NCI-H187 (cell line): ENCODE measurements around the gene PPP1R18.
"Not testable (repeated sequence)": the region's sequence is repeated elsewhere in the genome, so short reads cannot be mapped to it uniquely, and the experiment has no call there.

Experiments
- DNase-seq, 2 experiments: peaks; one replicate each; lab custom pipeline; 2025; lab: John Stamatoyannopoulos, UW

Gene PPP1R18, protein sequence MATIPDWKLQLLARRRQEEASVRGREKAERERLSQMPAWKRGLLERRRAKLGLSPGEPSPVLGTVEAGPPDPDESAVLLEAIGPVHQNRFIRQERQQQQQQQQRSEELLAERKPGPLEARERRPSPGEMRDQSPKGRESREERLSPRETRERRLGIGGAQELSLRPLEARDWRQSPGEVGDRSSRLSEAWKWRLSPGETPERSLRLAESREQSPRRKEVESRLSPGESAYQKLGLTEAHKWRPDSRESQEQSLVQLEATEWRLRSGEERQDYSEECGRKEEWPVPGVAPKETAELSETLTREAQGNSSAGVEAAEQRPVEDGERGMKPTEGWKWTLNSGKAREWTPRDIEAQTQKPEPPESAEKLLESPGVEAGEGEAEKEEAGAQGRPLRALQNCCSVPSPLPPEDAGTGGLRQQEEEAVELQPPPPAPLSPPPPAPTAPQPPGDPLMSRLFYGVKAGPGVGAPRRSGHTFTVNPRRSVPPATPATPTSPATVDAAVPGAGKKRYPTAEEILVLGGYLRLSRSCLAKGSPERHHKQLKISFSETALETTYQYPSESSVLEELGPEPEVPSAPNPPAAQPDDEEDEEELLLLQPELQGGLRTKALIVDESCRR

DNA sequence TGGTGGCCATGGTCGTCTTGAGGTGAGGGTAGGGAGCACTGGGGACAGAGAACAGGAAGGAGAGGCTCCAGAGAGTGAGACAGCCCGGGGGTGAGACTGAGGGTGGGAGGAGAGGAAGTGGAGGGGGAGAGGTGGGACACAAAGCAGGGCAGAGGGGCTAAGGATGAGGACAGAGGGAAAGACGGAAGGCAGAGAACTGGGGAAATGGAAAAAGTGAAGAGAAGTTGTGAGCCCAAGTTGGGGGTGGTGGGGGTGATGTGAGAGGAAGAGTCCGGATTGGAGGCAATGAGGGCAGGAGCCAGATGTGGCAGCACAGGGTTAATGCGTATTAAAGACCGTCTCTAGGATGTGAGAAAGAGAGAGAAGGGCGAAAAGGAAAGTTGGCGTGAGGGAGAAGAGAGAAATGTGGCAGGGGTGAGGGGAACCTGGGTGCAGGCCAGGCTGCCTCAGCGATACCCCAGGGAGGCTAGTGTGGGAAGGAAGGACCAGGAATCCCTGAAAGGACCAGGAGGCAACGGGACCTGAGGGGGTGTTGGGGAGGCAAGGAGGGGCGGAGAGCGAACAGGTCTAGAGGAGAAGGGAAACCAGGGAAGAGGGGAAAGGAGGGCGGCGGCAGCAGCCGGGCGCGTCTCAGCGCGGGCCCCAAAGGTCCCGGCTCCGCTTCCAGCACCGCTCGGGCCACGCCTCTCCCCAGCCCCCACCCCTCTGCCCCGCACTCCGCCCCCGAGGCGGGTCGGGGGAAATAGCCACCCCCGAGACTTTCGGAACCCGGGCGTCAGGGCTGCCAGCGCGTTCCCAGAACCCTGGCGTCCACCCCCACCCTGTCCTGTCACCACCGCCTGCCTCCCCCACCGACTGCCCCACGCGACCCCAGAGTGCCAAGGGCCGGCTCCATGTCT, at the start of gene PPP1R18:
Gene PPP1R18, minus strand, starts transcription at position 637 of the 899 bp plus-strand sequence. Its CDS starts 627 bp downstream, at position 10.
- DNase-seq: peak in 1 of 2 experiments; percentile 23

GRCh38 chr6:30735668-30736314, 49.3 kb upstream of the PPP1R18 start:
- DNase-seq: no peak

DNA sequence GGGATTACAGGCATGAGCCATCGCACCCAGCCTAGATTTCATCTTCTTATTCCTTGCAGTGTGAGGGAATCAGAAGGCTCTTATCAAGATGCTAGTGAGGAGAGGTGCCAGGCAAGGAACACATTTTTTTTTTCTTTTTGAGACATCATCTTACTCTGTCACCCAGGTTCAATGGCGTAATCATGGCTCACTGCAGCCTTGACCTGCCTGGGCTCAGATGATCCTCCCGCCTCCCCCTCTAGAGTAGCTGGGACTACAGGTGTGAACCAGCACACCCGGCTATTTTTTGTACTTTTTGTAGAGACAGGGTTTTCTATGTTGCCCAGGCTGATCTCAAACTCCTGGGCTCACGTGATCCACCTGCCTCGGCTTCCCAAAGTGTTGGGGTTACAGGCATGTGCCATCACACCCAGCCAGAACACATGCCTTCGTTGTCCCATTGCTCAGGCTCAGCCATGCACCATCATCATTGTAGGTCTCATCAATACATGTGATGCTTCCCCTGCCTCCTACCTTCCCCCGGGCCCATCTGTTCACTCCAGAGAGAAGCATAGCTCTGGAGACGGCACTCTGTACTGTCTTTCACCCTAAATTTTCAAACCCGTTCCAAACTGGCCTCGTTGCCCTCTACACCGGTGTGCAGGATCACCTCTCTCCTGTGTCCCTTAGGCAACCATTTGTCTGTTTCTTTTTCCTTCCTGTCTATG, 45.9 kb upstream of the PPP1R18 start:
- no peak for DNase-seq

- peak; percentile 66 to 72 for DNase-seq
Measured at GRCh38 chr6:30730601-30731435, 44.4 kb upstream of the PPP1R18 start.

DNA sequence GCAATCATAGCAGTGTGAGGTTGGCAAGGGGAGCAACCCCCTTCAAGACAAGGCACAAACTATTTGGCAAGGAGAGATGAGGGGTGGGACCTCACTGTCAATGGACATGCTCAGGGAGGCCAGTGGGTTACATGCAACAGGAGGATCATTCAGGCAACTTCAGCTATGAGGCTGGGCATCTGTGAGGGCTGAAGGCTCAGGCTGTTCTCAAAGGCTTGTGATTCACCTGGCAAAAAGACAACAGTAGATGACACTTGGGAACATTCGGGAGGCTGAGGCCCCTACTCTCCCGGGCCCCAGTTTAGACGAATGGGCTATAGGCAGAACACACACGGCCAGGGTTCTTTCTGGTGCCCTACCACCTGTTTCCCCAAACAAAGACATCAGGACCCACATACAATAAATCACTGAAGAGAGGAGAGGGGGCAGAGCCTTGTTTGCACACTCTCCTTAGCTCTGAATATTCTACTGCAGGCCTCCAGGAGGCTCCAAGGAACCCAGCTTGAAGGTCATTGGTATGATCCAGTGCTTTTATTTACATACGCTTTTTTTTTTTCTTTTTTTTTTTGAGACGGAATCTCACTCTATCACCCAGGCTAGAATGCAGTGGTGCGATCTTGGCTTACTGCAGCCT, 41.6 kb upstream of the PPP1R18 start:
- no peak for DNase-seq

DNA sequence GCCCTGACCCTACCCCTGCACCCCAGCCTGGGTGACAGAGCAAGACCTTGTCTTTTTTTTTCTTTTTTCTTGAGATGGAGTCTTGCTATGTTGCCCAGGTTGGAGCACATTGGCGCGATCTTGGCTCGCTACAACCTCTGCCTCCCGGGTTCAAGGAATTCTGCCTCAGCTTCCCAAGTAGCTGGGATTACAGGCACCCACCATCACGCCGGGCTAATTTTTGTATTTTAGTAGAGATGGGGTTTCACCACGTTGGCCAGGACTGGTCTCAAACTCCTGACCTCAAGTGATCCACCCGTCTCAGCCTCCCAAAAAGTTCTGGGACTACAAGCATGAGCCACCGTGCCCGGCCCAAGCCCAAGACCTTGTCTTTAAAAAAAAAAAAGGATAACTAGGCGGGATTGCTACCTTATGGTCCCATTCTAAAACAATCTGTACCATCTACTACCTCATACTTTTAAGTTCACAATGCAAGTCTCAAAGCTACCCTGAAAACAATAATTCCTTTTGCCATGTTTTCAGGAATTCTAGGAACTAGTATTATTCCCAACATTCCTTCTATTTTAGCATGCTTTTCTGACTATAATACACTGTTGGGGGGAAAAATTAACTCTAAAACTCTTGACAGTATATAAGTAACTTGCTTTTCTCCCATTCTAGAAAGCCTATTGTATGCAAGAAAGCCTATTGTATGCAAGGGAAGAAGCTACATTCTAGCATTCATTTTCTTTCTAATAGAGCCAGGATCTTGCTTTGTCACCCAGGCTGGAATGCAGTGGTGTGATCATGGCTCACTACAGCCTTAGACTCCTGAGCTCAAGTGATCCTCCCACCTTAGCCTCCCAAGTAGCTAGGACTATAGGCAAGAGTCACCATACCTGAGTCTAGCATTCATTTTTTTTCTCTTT, 40.3 kb upstream of the PPP1R18 start:
- no peak for DNase-seq

- DNase-seq: no peak
Measured at GRCh38 chr6:30725713-30726505, 39.5 kb upstream of the PPP1R18 start.

DNA sequence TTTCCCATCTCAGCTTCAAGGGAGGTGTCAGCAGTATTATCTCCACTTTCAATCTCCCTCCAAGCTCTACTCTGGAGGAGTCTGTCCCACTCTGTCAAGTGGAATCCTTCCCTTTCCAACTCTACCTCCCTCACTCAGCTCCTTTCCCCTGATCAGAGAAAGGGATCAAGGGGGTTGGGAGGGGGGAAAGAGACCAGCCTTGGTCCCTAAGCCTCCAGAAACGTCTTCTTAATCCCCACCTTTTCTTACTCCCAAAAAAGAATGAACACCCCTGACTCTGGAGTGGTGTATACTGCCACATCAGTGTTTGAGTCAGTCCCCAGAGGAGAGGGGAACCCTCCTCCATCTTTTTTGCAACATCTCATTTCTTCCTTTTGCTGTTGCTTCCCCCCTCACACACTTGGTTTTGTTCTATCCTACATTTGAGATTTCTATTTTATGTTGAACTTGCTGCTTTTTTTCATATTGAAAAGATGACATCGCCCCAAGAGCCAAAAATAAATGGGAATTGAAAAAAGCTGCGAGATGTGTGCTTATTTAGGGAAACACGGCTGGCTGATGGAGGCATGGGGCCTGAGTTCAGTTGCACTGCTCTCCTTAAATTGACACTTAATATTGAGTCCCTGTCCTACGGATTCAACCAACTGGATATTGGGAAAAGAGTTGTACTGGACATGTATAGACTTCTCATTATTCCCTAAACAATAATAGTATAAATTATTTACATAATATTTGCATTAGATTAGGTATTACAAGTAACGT, 38.6 kb upstream of the PPP1R18 start:
- DNase-seq: no peak

GRCh38 chr6:30723843-30724741, 37.6 kb upstream of the PPP1R18 start:
- DNase-seq: not testable (repeated sequence)

DNA sequence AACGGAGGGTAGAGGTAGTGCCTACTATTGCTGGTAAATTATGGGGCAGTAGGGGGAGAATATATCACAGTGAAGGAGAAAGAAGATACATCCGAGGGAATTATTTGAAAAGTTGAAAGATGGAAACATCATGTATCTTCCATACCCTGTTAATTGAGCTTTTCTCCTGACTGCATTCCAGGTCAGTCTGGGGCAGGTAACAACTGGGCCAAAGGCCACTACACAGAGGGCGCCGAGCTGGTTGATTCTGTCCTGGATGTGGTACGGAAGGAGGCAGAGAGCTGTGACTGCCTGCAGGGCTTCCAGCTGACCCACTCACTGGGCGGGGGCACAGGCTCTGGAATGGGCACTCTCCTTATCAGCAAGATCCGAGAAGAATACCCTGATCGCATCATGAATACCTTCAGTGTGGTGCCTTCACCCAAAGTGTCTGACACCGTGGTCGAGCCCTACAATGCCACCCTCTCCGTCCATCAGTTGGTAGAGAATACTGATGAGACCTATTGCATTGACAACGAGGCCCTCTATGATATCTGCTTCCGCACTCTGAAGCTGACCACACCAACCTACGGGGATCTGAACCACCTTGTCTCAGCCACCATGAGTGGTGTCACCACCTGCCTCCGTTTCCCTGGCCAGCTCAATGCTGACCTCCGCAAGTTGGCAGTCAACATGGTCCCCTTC, 36.9 kb upstream of the PPP1R18 start:
- DNase-seq: not testable (repeated sequence)

GRCh38 chr6:30722280-30723112, 36.1 kb upstream of the PPP1R18 start:
- peak; percentile 51 to 82 for DNase-seq

- not testable (repeated sequence) for DNase-seq
Measured at GRCh38 chr6:30722025-30722279, 35.5 kb upstream of the PPP1R18 start.

GRCh38 chr6:30721198-30722024, 35.0 kb upstream of the PPP1R18 start:
- DNase-seq: peak; percentile 77 to 90

GRCh38 chr6:30720738-30721197, 34.3 kb upstream of the PPP1R18 start:
- peak in 1 of 2 experiments; percentile 70 for DNase-seq
